Thyroid gland (tissue), 4 donors: ENCODE data around the gene LRMDA.

ENCODE experiments used
- POLR2A ChIP-seq, 2 donors: fragments of 450-650 bp; IDR thresholded peaks; one replicate each; pipeline ENCODE4 v1.6.1; 2017; ENCODE audit warnings: antibody characterized with exemption in 2 of 2, mild to moderate bottlenecking in 2 of 2, moderate library complexity in 1 of 2
- TF ChIP-seq, protein P1 (sequence below), 6 experiments: fragments of 200-600 bp in 3 of 6; fragments of 450-650 bp in 3 of 6; sonication (generic) in 3 of 6; IDR thresholded peaks; one replicate each; pipeline ENCODE4 v1.5.1; 2016 to 2019; ENCODE audit warnings: antibody characterized with exemption in 6 of 6, mild to moderate bottlenecking in 2 of 6, inconsistent platforms in 1 of 6, moderate library complexity in 1 of 6

DNA sequence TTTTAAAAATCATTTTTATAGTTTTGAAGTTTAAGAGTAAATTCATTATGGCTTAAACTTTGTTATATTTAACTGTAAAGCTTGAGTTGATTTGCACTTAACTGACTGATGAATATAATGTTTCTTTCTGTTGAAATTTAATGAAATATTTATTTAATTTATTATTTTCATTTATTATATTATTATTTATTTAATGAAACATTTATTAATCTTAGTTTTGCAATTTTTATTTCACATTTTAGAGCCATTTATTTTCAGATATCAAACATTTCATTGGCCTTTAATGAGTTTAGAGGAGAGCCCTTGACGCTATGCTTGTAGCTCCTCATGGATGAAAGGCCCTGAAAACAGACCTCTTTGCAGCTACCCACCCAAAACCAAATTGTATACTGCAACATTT lies 570.0 kb downstream of the LRMDA start:
- TF ChIP-seq, protein P1, sequence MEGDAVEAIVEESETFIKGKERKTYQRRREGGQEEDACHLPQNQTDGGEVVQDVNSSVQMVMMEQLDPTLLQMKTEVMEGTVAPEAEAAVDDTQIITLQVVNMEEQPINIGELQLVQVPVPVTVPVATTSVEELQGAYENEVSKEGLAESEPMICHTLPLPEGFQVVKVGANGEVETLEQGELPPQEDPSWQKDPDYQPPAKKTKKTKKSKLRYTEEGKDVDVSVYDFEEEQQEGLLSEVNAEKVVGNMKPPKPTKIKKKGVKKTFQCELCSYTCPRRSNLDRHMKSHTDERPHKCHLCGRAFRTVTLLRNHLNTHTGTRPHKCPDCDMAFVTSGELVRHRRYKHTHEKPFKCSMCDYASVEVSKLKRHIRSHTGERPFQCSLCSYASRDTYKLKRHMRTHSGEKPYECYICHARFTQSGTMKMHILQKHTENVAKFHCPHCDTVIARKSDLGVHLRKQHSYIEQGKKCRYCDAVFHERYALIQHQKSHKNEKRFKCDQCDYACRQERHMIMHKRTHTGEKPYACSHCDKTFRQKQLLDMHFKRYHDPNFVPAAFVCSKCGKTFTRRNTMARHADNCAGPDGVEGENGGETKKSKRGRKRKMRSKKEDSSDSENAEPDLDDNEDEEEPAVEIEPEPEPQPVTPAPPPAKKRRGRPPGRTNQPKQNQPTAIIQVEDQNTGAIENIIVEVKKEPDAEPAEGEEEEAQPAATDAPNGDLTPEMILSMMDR (IDR thresholded peaks at IDR 0.05), result no peak
- TF ChIP-seq POLR2A (IDR thresholded peaks at IDR 0.05), result no peak
